LNCaP clone FGC (cell line): ENCODE measurements around the gene TNFSF13B.

Experiments used
- DNase-seq: peaks from one replicate; pipeline ENCODE4 v3.0.0-alpha.2; 2011; ENCODE audit warnings: low read depth
- H3K4me3 ChIP-seq: 2 replicates; pipeline ENCODE4 v1.5.1; 2011; ENCODE audit warnings: mild to moderate bottlenecking, low read depth, low read length, control low read depth
- CTCF ChIP-seq: IDR thresholded peaks from 2 replicates; pipeline ENCODE4 v1.5.1; 2012; ENCODE audit warnings: mild to moderate bottlenecking; ENCODE audit not compliant: control insufficient read depth, insufficient read depth; ENCODE audit errors: extremely low read depth

TNFSF13B gene

GRCh38 chr13:108322206-108322824 lies 52.8 kb downstream of the TNFSF13B start:
- DNase-seq: no peak
- TF ChIP-seq CTCF: peak; percentile 65
- no peak overlapping the region for H3K4me3 ChIP-seq

- no peak overlapping the region for H3K4me3 ChIP-seq
- no peak for DNase-seq
Observed at GRCh38 chr13:108323031-108323430, 53.5 kb downstream of the TNFSF13B start.

GRCh38 chr13:108325863-108326262 lies 56.3 kb downstream of the TNFSF13B start:
- no peak overlapping the region for H3K4me3 ChIP-seq
- TF ChIP-seq CTCF: no peak
- no peak for DNase-seq

More at GRCh38 chr13:108323031-108323430, 53.5 kb downstream of the TNFSF13B start:
- TF ChIP-seq CTCF: no peak

- DNase-seq: no peak
- TF ChIP-seq CTCF: no peak
- no peak overlapping the region for H3K4me3 ChIP-seq
Observed at GRCh38 chr13:108326309-108326708, 56.8 kb downstream of the TNFSF13B start.

- no peak overlapping the region for H3K4me3 ChIP-seq
- no peak for DNase-seq
- no peak for TF ChIP-seq CTCF
Observed at GRCh38 chr13:108328848-108329247, 59.3 kb downstream of the TNFSF13B start.

- no peak overlapping the region for H3K4me3 ChIP-seq
- no peak for TF ChIP-seq CTCF
- DNase-seq: no peak
Observed at GRCh38 chr13:108332791-108333190, 63.3 kb downstream of the TNFSF13B start.
